Retinal pigment epithelial cell (primary cell): ENCODE data around the gene AMZ1.

Experiments used
- DNase-seq: peaks from one replicate; pipeline ENCODE4 v3.0.0-alpha.2; 2010; ENCODE audit warnings: low read depth
- H3K4me3 ChIP-seq: 2 replicates; pipeline ENCODE4 v1.5.1; 2011; ENCODE audit warnings: mild to moderate bottlenecking, low read length, control low read depth, moderate library complexity
- CTCF ChIP-seq: conservative IDR thresholded peaks from 2 replicates; pipeline ENCODE4 v1.5.1; 2011; ENCODE audit warnings: low read depth, low read length, control low read depth, inconsistent platforms

Gene AMZ1

DNA sequence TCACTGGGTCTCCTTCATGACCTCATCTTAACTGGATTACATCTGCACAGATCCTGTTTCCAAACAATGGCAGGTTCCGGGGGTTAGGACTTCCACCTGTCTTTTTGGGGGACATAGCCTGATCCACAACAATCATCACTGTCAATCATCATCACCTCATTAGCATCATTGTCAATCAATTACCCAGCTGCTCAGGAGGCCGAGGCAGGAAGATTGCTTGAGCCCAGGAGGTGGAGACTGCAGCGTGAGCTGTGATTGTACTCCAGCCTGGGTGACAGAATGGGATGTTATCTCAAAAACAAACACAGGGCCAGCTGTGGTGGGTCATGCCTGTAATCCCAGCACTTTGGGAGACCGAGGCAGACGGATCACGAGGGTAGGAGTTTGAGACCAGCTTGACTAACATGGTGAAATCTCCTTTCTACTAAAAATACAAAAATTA, 18.7 kb downstream of the AMZ1 start:
- no peak for TF ChIP-seq CTCF
- DNase-seq = no peak
- H3K4me3 ChIP-seq = no peak overlapping the region

- no peak for DNase-seq
- no peak for TF ChIP-seq CTCF
- no peak overlapping the region for H3K4me3 ChIP-seq
Observed at GRCh38 chr7:2707481-2707880, 19.5 kb downstream of the AMZ1 start.

DNA sequence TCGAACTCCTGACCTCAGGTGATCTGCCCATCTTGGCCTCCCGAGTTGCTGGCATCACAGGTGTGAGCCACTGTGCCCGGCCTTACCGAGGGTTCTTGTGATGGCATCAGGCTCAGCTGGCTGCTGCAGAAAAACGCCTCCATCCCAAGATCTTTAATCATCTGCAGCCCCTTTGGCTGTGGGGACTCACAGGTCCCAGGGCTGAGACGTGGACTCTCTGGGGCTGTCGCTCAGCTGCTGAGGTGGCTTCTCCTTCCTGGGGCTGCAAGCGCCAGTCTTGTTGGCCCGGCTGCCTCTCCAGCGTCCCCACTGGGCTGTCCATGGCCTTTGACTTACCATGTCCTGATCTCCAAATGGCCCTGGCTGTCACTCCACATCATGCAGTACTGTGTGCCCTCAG, 20.0 kb downstream of the AMZ1 start:
- TF ChIP-seq CTCF = no peak
- no peak overlapping the region for H3K4me3 ChIP-seq
- DNase-seq = no peak

DNA sequence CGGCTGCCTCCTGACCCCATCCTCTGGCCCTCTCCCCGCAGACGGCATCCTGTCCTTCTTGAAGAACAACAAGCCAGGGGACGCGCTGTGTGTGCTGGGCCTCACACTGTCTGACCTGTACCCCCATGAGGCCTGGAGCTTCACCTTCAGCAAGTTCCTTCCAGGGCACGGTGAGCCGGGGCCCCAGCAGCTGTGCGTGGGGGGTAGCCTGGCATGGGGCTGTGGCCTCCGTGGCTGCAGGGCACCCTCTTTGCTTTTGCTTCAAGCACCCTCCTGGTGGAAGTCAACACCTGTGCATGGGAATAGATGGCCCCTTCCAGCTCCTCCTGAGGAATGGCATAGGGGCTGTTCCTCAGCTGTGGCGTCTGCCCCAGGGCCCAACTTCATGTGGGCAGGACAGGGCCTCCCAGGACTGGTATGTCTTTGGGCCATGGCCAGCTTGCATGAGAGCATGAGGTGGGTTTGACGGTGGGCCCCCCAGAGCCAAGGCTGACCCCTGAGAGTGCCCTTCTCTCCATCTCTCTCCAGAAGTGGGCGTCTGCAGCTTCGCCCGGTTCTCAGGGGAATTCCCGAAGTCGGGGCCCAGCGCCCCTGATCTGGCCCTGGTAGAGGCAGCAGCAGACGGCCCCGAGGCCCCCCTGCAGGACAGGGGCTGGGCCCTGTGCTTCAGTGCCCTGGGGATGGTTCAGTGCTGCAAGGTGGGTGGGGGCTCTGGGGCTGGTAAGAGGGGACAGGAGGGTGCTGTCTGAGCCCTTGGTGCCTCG, 20.7 kb downstream of the AMZ1 start:
- no peak for TF ChIP-seq CTCF
- no peak overlapping the region for H3K4me3 ChIP-seq
- DNase-seq = no peak

DNA sequence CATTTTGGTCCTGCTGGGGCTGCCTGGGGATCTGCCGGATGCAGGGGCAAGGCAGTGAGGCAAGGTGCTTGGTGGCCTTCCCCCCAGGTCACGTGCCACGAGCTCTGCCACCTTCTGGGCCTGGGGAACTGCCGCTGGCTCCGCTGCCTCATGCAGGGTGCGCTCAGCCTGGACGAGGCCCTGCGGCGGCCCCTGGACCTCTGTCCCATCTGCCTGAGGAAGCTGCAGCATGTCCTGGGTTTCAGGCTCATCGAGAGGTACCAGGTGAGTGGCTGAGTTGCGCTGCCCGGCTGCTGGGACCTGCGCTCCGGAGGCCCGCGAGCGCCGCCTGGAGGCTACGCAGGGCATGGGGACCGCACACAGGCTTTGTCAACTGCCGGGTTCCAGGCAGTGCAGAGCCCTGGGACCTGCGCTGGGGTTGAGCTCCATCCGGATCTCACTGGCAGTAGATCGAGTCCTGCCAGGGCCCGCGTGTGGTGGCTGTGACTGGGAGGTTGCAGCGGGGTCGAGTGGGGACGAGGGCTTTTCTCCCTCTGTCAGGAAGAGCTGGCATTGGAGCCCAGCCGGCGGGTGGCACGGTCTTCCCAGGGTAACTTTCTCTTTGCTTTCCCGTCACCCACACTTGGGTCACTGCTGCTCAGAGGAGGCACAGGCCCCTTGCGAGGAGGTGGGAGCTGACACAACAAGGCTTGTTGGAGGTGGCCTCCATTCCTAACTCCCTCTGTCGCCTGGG, 21.7 kb downstream of the AMZ1 start:
- H3K4me3 ChIP-seq = no peak overlapping the region
- no peak for DNase-seq
- peak; percentile 97 for TF ChIP-seq CTCF

DNA sequence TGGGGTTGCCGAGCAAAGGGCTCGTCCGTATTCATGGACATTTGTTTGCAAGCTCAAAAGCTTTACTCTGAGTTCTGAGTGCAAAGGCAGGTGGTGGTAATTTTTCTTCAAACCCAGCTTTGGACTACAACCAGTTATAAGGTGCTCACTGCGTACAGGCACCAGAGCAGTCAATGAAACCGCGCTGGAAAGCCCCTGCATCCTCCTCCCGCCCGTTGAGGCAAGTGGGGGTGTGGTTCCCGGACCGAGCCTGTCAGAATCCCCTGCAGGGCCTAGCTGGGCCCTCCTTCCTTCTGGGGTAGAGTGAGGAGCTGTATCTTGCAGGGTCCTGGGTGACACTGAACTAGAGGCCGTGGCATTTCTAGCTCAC, 22.3 kb downstream of the AMZ1 start:
- DNase-seq = no peak
- no peak for TF ChIP-seq CTCF
- no peak overlapping the region for H3K4me3 ChIP-seq
